ENCODE measurements around the gene SLC22A17. TPM values are rescaled to one million over a fixed set of nuclear protein-coding genes. Genes with fewer than 3 reads are reported as not detected.

Gene SLC22A17
- total RNA-seq, 1 donor from 2014 or later: 12.1 TPM

GRCh38 chr14:23359167-23359626 lies 6.5 kb upstream of the SLC22A17 start:
- TF ChIP-seq CTCF (IDR thresholded peaks at IDR 0.05): no peak
- Histone ChIP-seq H3K4me1 (peaks cover 12% of the 10 kb centered on the region), H3K27me3 (no peaks in the 10 kb centered on the region), H3K4me3 (no peak overlapping the region), H3K9me3 (no peaks in the 10 kb centered on the region), H3K36me3 (no peaks in the 10 kb centered on the region), H3K27ac (no peak overlapping the region)
- DNase-seq (no peak), ATAC-seq (no peak)
- intact Hi-C loops (cut with DNase I): no loop called here

- intact Hi-C loops (cut with DNase I): no loop called here
- TF ChIP-seq CTCF (IDR thresholded peaks at IDR 0.05): no peak
- DNase-seq (no peak), ATAC-seq (no peak)
- H3K4me1 ChIP-seq: peaks cover 6% of the 10 kb centered on the region
- no peak overlapping the region for H3K27ac ChIP-seq
- no peaks in the 10 kb centered on the region for H3K9me3 ChIP-seq
- H3K4me3 ChIP-seq: no peak overlapping the region
- no peaks in the 10 kb centered on the region for H3K36me3 ChIP-seq
- no peaks in the 10 kb centered on the region for H3K27me3 ChIP-seq
Observed at GRCh38 chr14:23358553-23359166, 6.0 kb upstream of the SLC22A17 start.

GRCh38 chr14:23358042-23358441 lies 5.4 kb upstream of the SLC22A17 start:
- Histone ChIP-seq H3K4me1 (peaks cover under 1% of the 10 kb centered on the region), H3K4me3 (no peak overlapping the region), H3K36me3 (no peaks in the 10 kb centered on the region), H3K9me3 (no peaks in the 10 kb centered on the region), H3K27me3 (peaks cover 4% of the 10 kb centered on the region), H3K27ac (no peak overlapping the region)
- DNase-seq (no peak), ATAC-seq (no peak)
- TF ChIP-seq CTCF (IDR thresholded peaks at IDR 0.05): no peak
- intact Hi-C loops (cut with DNase I): no loop called here

- no peaks in the 10 kb centered on the region for H3K9me3 ChIP-seq
- intact Hi-C loops (cut with DNase I): no loop called here
- DNase-seq (no peak), ATAC-seq (no peak)
- no peaks in the 10 kb centered on the region for H3K4me1 ChIP-seq
- H3K27ac ChIP-seq: no peak overlapping the region
- peaks cover 10% of the 10 kb centered on the region for H3K27me3 ChIP-seq
- H3K4me3 ChIP-seq: no peak overlapping the region
- TF ChIP-seq CTCF (IDR thresholded peaks at IDR 0.05): no peak
- H3K36me3 ChIP-seq: no peaks in the 10 kb centered on the region
Observed at GRCh38 chr14:23357261-23357660, 4.6 kb upstream of the SLC22A17 start.

GRCh38 chr14:23356662-23357061 lies 4.0 kb upstream of the SLC22A17 start:
- Histone ChIP-seq H3K36me3 (no peaks in the 10 kb centered on the region), H3K4me3 (no peak overlapping the region), H3K9me3 (no peaks in the 10 kb centered on the region), H3K4me1 (peaks cover 5% of the 10 kb centered on the region), H3K27me3 (peaks cover 16% of the 10 kb centered on the region), H3K27ac (no peak overlapping the region)
- ATAC-seq (no peak), DNase-seq (no peak)
- TF ChIP-seq CTCF (IDR thresholded peaks at IDR 0.05): no peak
- intact Hi-C loops (cut with DNase I): no loop called here
